Raji (cell line): ENCODE data around the gene TMEM117.

Source experiments
- POLR2A ChIP-seq: IDR thresholded peaks from 2 replicates; pipeline ENCODE4 v1.6.1; 2011; ENCODE audit warnings: low read depth, low read length, control low read depth; ENCODE audit not compliant: insufficient read depth

TMEM117 gene

GRCh38 chr12:43824207-43824775 lies 11.6 kb upstream of the TMEM117 start:
- no peak for TF ChIP-seq POLR2A

- no peak for TF ChIP-seq POLR2A
Measured at GRCh38 chr12:43826681-43827080, 9.2 kb upstream of the TMEM117 start.

GRCh38 chr12:43827093-43827492 lies 8.8 kb upstream of the TMEM117 start:
- no peak for TF ChIP-seq POLR2A

GRCh38 chr12:43832463-43833168 lies 3.3 kb upstream of the TMEM117 start:
- no peak for TF ChIP-seq POLR2A

- no peak for TF ChIP-seq POLR2A
Measured at GRCh38 chr12:43835264-43835655, 621 bp upstream of the TMEM117 start.

GRCh38 chr12:43836475-43836989 lies 651 bp downstream of the TMEM117 start:
- no peak for TF ChIP-seq POLR2A

GRCh38 chr12:43840338-43840737 lies 4.5 kb downstream of the TMEM117 start:
- no peak for TF ChIP-seq POLR2A

- TF ChIP-seq POLR2A, result no peak
Measured at GRCh38 chr12:43841253-43841652, 5.4 kb downstream of the TMEM117 start.

- no peak for TF ChIP-seq POLR2A
Measured at GRCh38 chr12:43842259-43842658, 6.4 kb downstream of the TMEM117 start.

GRCh38 chr12:43848226-43848507 lies 12.3 kb downstream of the TMEM117 start:
- TF ChIP-seq POLR2A, result no peak

GRCh38 chr12:43848786-43849185 lies 12.9 kb downstream of the TMEM117 start:
- TF ChIP-seq POLR2A, result no peak

- TF ChIP-seq POLR2A, result no peak
Measured at GRCh38 chr12:43852744-43853143, 16.9 kb downstream of the TMEM117 start.

GRCh38 chr12:43856972-43857371 lies 21.1 kb downstream of the TMEM117 start:
- no peak for TF ChIP-seq POLR2A

GRCh38 chr12:43858096-43858495 lies 22.2 kb downstream of the TMEM117 start:
- no peak for TF ChIP-seq POLR2A

GRCh38 chr12:43858991-43859390 lies 23.1 kb downstream of the TMEM117 start:
- no peak for TF ChIP-seq POLR2A

GRCh38 chr12:43861015-43861839 lies 25.3 kb downstream of the TMEM117 start:
- no peak for TF ChIP-seq POLR2A

- no peak for TF ChIP-seq POLR2A
Measured at GRCh38 chr12:43861840-43862150, 25.9 kb downstream of the TMEM117 start.

- TF ChIP-seq POLR2A, result no peak
Measured at GRCh38 chr12:43863770-43864366, 28.0 kb downstream of the TMEM117 start.
